RWPE2 (cell line): ENCODE data around the gene GPR37L1.
"Not testable (repeated sequence)": the region's sequence is repeated elsewhere in the genome, so short reads cannot be mapped to it uniquely, and the experiment has no call there.

Experiments
- ATAC-seq: fragments of 200-7000 bp; cut with Tn5 transposase; 3 replicates; pipeline ENCODE4 v1.9.1; 2021; ENCODE audit warnings: low read depth
- DNase-seq: peaks from one replicate; pipeline ENCODE4 v3.0.0-alpha.2; 2020; ENCODE audit warnings: low spot score
- H3K27ac ChIP-seq: fragments of 450-650 bp; 2 replicates; pipeline ENCODE4 v1.5.1; 2017; ENCODE audit warnings: mild to moderate bottlenecking; ENCODE audit not compliant: poor library complexity, severe bottlenecking
- H3K27me3 ChIP-seq: fragments of 250-450 bp; sonication (Bioruptor Pico); 2 replicates; pipeline ENCODE4 v1.5.1; 2021; ENCODE audit warnings: mild to moderate bottlenecking, moderate library complexity; ENCODE audit not compliant: insufficient read depth, poor library complexity, severe bottlenecking
- H3K36me3 ChIP-seq: fragments of 250-450 bp; sonication (Bioruptor Pico); 2 replicates; pipeline ENCODE4 v1.5.1; 2020; ENCODE audit warnings: low read depth, mild to moderate bottlenecking, moderate library complexity
- H3K4me1 ChIP-seq: fragments of 250-450 bp; sonication (Bioruptor Pico); 2 replicates; pipeline ENCODE4 v1.5.1; 2021; ENCODE audit warnings: mild to moderate bottlenecking, moderate library complexity; ENCODE audit not compliant: insufficient read depth, poor library complexity, severe bottlenecking
- H3K4me3 ChIP-seq: fragments of 250-450 bp; sonication (Bioruptor Pico); 2 replicates; pipeline ENCODE4 v1.5.1; 2021; ENCODE audit warnings: mild to moderate bottlenecking, moderate library complexity; ENCODE audit not compliant: severe bottlenecking
- H3K9me3 ChIP-seq: fragments of 250-450 bp; sonication (Bioruptor Pico); 2 replicates; pipeline ENCODE4 v1.5.1; 2021; ENCODE audit warnings: mild to moderate bottlenecking, moderate library complexity; ENCODE audit not compliant: severe bottlenecking
- CTCF ChIP-seq: fragments of 450-650 bp; IDR thresholded peaks from one replicate; pipeline ENCODE4 v1.5.1; 2017; ENCODE audit warnings: mild to moderate bottlenecking, moderate library complexity; ENCODE audit not compliant: poor library complexity, severe bottlenecking

The GPR37L1 gene

GRCh38 chr1:202176949-202177927, 54.5 kb downstream of the GPR37L1 start:
- ATAC-seq = no peak

DNA sequence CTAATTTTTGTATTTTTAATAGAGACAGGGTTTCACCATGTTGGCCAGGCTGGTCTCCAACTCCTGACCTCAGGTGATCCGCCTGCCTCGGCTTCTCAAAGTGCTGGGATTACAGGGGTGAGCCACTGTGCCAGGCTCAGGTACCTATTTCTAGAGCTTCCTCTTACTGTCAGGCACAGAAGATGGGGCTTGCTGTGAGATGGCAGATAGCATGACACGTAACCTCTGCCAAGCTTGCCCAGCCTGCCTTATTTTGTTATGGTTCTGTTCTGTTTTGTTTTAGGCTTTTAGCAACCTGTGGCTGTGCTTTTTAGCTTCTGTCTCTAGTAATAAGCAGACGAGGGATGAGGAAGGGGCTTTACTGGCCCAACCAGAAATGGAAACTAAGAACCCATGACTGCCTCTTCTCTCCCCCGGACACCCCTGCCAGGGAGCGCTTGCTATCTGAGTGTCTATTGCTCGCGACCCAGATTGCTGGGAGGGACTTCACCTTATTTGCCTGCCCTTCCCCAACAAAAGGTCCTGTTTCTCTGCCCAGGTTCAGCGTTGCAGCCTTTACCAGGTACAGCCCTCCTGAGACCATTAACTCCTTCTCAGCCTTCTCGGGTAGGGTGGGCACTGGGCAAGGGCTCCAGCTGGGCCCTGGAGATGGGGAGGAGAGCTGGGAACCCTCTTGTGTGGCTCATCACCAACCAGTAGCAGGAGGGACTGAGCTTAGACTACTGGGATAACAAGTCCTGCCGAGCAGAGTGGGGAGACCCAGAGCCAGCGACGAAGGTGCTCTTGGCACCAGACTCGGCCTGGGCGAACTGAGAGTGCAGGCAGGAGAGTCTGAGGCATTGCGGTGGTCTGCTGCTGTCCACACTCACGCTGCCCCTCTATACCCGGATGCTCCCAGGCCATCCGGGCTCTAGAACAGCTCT, 57.4 kb downstream of the GPR37L1 start:
- no peak overlapping the region for H3K27ac ChIP-seq
- no peaks in the 10 kb centered on the region for H3K36me3 ChIP-seq
- no peak overlapping the region for H3K4me3 ChIP-seq
- ATAC-seq = no peak
- H3K27me3 ChIP-seq = no peaks in the 10 kb centered on the region
- no peaks in the 10 kb centered on the region for H3K9me3 ChIP-seq
- TF ChIP-seq CTCF = no peak
- DNase-seq = no peak
- no peaks in the 10 kb centered on the region for H3K4me1 ChIP-seq

More at GRCh38 chr1:202176949-202177927, 54.5 kb downstream of the GPR37L1 start:
- no peaks in the 10 kb centered on the region for H3K4me1 ChIP-seq
- no peaks in the 10 kb centered on the region for H3K27me3 ChIP-seq
- H3K36me3 ChIP-seq = no peaks in the 10 kb centered on the region
- DNase-seq = no peak
- no peak overlapping the region for H3K4me3 ChIP-seq
- no peaks in the 10 kb centered on the region for H3K9me3 ChIP-seq
- no peak for TF ChIP-seq CTCF
- H3K27ac ChIP-seq = no peak overlapping the region

- ATAC-seq, H3K27me3 ChIP-seq, H3K27ac ChIP-seq, H3K4me3 ChIP-seq, H3K4me1 ChIP-seq, H3K9me3 ChIP-seq, DNase-seq, H3K36me3 ChIP-seq: not testable (repeated sequence)
Measured at GRCh38 chr1:202180751-202181139, 58.0 kb downstream of the GPR37L1 start.

- no peaks in the 10 kb centered on the region for H3K27me3 ChIP-seq
- DNase-seq (no peak), ATAC-seq (no peak)
- H3K9me3 ChIP-seq = no peaks in the 10 kb centered on the region
- no peaks in the 10 kb centered on the region for H3K36me3 ChIP-seq
- H3K4me3 ChIP-seq = no peak overlapping the region
- H3K4me1 ChIP-seq = no peaks in the 10 kb centered on the region
- TF ChIP-seq CTCF = no peak
- no peak overlapping the region for H3K27ac ChIP-seq
Measured at GRCh38 chr1:202181586-202181985, 58.9 kb downstream of the GPR37L1 start.
